Measurements from ENCODE around the gene CNTNAP3.
"Not testable (repeated sequence)": the region's sequence is repeated elsewhere in the genome, so short reads cannot be mapped to it uniquely, and the experiment has no call there.

GRCh38 chr9:39287980-39288379 lies at the start of gene CNTNAP3:
- TF ChIP-seq, protein P1, sequence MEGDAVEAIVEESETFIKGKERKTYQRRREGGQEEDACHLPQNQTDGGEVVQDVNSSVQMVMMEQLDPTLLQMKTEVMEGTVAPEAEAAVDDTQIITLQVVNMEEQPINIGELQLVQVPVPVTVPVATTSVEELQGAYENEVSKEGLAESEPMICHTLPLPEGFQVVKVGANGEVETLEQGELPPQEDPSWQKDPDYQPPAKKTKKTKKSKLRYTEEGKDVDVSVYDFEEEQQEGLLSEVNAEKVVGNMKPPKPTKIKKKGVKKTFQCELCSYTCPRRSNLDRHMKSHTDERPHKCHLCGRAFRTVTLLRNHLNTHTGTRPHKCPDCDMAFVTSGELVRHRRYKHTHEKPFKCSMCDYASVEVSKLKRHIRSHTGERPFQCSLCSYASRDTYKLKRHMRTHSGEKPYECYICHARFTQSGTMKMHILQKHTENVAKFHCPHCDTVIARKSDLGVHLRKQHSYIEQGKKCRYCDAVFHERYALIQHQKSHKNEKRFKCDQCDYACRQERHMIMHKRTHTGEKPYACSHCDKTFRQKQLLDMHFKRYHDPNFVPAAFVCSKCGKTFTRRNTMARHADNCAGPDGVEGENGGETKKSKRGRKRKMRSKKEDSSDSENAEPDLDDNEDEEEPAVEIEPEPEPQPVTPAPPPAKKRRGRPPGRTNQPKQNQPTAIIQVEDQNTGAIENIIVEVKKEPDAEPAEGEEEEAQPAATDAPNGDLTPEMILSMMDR (IDR thresholded peaks at IDR 0.05): not testable (repeated sequence)
- TF ChIP-seq EZH2 (IDR thresholded peaks at IDR 0.05; ENCODE audit: borderline replicate concordance, insufficient read depth, low read depth, low read length, poor library complexity, severe bottlenecking): not testable (repeated sequence)
